ENCODE data around the gene GSTT4. TPM values are rescaled to one million over a fixed set of nuclear protein-coding genes. Genes with fewer than 3 reads are reported as not detected.

The GSTT4 gene
- total and polyA plus RNA-seq, 8 donors: not detected

Other genes with a start within 250 kb of the GSTT4 start
- gene C22orf15, start 242.5 kb downstream of the GSTT4 start, total RNA-seq: not detected
- gene C22orf15, start 242.5 kb downstream of the GSTT4 start, polyA plus RNA-seq: under 1 TPM in 1 of 3 donors, not detected in 2; 0.05 TPM
- 100 to 1,000 TPM in 1 of 5 donors, 10 to 100 TPM in 2, 1 to 10 TPM in 2; 5.8 to 589 (median 43.2) TPM for gene CHCHD10, start 237.5 kb downstream of the GSTT4 start, total RNA-seq
- 100 to 1,000 TPM; 159 to 204 (median 168) TPM for gene CHCHD10, start 237.5 kb downstream of the GSTT4 start, polyA plus RNA-seq
- 10 to 100 TPM in 1 of 5 donors, 1 to 10 TPM in 2, not detected in 2; 2.3 to 54.2 (median 5.3) TPM for gene MMP11, start 232.6 kb downstream of the GSTT4 start, total RNA-seq
- 1 to 10 TPM in 2 of 3 donors, under 1 TPM in 1; 0.50 to 2.0 (median 2.0) TPM for gene MMP11, start 232.6 kb downstream of the GSTT4 start, polyA plus RNA-seq
- gene SMARCB1, start 218.5 kb downstream of the GSTT4 start, total RNA-seq: 10 to 100 TPM; 13.4 to 74.6 (median 48.2) TPM
- 10 to 100 TPM; 34.0 to 44.4 (median 37.2) TPM for gene SMARCB1, start 218.5 kb downstream of the GSTT4 start, polyA plus RNA-seq
- 10 to 100 TPM in 2 of 5 donors, 1 to 10 TPM in 2, under 1 TPM in 1; 0.45 to 24.1 (median 5.2) TPM for gene DERL3, start 166.4 kb downstream of the GSTT4 start, total RNA-seq
- 10 to 100 TPM in 1 of 3 donors, 1 to 10 TPM in 2; 6.2 to 24.5 (median 7.9) TPM for gene DERL3, start 166.4 kb downstream of the GSTT4 start, polyA plus RNA-seq
- 10 to 100 TPM in 1 of 5 donors, 1 to 10 TPM in 4; 3.2 to 10.3 (median 6.6) TPM for gene SLC2A11, start 147.6 kb downstream of the GSTT4 start, total RNA-seq
- 1 to 10 TPM; 5.8 to 9.1 (median 6.7) TPM for gene SLC2A11, start 147.6 kb downstream of the GSTT4 start, polyA plus RNA-seq
- 100 to 1,000 TPM in 4 of 5 donors, 10 to 100 TPM in 1; 59.5 to 293 (median 214) TPM for gene MIF, start 111.1 kb downstream of the GSTT4 start, total RNA-seq
- 100 to 1,000 TPM; 496 to 940 (median 891) TPM for gene MIF, start 111.1 kb downstream of the GSTT4 start, polyA plus RNA-seq
- gene GSTT2B, start 44.3 kb downstream of the GSTT4 start, total RNA-seq: 10 to 100 TPM in 1 of 5 donors, 1 to 10 TPM in 1, not detected in 3; 1.7 to 30.0 TPM
- 10 to 100 TPM in 2 of 3 donors, 1 to 10 TPM in 1; 3.5 to 45.8 (median 10.1) TPM for gene GSTT2B, start 44.3 kb downstream of the GSTT4 start, polyA plus RNA-seq
- gene DDTL, start 38.6 kb downstream of the GSTT4 start, total RNA-seq: 10 to 100 TPM in 1 of 5 donors, 1 to 10 TPM in 2, not detected in 2; 3.0 to 53.6 (median 4.2) TPM
- gene DDTL, start 38.6 kb downstream of the GSTT4 start, polyA plus RNA-seq: 1 to 10 TPM; 2.7 to 6.0 (median 4.9) TPM
- 100 to 1,000 TPM in 4 of 5 donors, 10 to 100 TPM in 1; 72.5 to 534 (median 196) TPM for gene DDT, start 31.0 kb downstream of the GSTT4 start, total RNA-seq
- gene DDT, start 31.0 kb downstream of the GSTT4 start, polyA plus RNA-seq: 100 to 1,000 TPM; 266 to 486 (median 374) TPM
- gene GSTT2, start 25.3 kb downstream of the GSTT4 start, total RNA-seq: not detected
- 1 to 10 TPM in 1 of 3 donors, not detected in 2; 8.6 TPM for gene GSTT2, start 25.3 kb downstream of the GSTT4 start, polyA plus RNA-seq
- 100 to 1,000 TPM in 2 of 5 donors, 10 to 100 TPM in 3; 39.7 to 623 (median 93.7) TPM for gene CABIN1, start 5.9 kb upstream of the GSTT4 start, total RNA-seq
- 10 to 100 TPM; 14.8 to 25.9 (median 20.2) TPM for gene CABIN1, start 5.9 kb upstream of the GSTT4 start, polyA plus RNA-seq
- 10 to 100 TPM in 3 of 5 donors, 1 to 10 TPM in 1, under 1 TPM in 1; 0.58 to 29.9 (median 17.5) TPM for gene SUSD2, start 176.0 kb upstream of the GSTT4 start, total RNA-seq
- gene SUSD2, start 176.0 kb upstream of the GSTT4 start, polyA plus RNA-seq: 1 to 10 TPM; 2.6 to 5.7 (median 3.2) TPM
- 10 to 100 TPM in 4 of 5 donors, 1 to 10 TPM in 1; 9.9 to 48.8 (median 29.0) TPM for gene GGT5, start 239.6 kb upstream of the GSTT4 start, total RNA-seq
- gene GGT5, start 239.6 kb upstream of the GSTT4 start, polyA plus RNA-seq: 10 to 100 TPM; 17.0 to 22.6 (median 18.2) TPM

Measured in stomach (tissue), 8 donors.